DMS53 (cell line): ENCODE measurements around the gene KCNIP3.
"Not testable (repeated sequence)": the region's sequence is repeated elsewhere in the genome, so short reads cannot be mapped to it uniquely, and the experiment has no call there.

Experiments used
- DNase-seq: peaks from one replicate; lab custom pipeline; 2025; lab: John Stamatoyannopoulos, UW

Gene KCNIP3

GRCh38 chr2:95383635-95384027, 86.5 kb downstream of the KCNIP3 start:
- DNase-seq, result no peak

DNA sequence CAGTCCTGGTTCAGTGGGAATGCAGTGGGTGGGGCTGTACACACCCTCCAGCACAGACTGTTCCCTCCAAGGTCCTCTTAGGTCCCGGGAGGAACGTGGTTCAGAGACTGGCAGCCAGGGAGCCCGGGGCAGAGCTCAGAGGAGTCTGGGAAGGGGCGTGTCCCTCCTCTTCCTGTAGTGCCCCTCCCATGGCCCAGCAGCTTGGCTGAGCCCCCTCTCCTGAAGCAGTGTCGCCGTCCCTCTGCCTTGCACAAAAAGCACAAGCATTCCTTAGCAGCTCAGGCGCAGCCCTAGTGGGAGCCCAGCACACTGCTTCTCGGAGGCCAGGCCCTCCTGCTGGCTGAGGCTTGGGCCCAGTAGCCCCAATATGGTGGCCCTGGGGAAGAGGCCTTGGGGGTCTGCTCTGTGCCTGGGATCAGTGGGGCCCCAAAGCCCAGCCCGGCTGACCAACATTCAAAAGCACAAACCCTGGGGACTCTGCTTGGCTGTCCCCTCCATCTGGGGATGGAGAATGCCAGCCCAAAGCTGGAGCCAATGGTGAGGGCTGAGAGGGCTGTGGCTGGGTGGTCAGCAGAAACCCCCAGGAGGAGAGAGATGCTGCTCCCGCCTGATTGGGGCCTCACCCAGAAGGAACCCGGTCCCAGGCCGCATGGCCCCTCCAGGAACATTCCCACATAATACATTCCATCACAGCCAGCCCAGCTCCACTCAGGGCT, 87.9 kb downstream of the KCNIP3 start:
- no peak for DNase-seq

DNA sequence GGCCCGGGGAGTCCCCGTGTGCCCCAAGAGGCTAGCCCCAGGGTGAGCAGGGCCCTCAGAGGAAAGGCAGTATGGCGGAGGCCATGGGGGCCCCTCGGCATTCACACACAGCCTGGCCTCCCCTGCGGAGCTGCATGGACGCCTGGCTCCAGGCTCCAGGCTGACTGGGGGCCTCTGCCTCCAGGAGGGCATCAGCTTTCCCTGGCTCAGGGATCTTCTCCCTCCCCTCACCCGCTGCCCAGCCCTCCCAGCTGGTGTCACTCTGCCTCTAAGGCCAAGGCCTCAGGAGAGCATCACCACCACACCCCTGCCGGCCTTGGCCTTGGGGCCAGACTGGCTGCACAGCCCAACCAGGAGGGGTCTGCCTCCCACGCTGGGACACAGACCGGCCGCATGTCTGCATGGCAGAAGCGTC, 88.4 kb downstream of the KCNIP3 start:
- no peak for DNase-seq

DNA sequence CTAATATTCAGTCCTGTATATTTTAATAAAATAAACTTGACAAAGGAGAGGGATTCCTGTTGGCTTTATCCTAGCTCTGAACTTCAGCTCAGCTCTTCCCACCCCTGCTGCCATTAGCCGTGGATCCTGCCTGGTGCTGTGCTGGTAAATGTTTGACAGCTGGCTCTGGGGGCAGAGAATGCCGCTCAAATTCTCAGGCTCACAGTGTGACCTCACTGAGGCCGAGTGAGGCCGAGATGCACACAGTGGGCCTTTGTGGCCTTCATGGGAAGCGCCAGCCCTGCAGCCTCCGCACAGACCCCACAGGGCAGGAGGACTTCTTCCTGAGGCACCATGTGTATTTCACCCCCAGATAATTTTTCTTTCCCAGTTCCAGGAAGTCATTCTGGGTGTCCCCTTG, 88.9 kb downstream of the KCNIP3 start:
- DNase-seq, result no peak

GRCh38 chr2:95387358-95387757, 90.2 kb downstream of the KCNIP3 start:
- DNase-seq, result no peak

DNA sequence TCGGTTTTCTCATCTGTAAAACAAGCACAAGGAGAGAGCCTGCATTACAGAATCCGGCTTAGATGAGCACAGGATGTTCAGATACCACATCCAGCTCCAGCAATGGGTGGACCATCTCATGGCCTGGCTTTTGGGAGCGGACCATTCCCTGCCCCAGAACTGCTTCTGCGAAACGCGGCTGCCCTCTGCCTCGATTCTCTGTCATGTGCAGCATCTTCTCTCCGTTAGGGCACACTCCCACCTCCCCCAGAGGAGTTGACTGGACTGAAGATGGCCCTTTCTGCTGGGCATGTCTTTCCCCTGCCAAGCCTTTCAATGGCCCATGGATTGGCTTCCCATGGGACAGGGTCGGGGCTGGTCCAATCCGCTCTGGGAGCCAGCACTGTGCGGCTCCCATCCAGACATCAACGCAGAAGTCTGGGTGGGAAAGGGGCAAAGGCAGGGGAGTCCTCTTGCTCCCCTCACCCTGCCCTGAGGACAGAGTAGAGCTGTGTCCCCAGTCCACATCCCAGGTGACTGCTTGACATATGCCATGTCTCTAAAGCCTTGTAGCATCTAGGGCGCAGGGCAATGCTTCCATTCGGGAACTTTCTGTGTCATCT, 91.0 kb downstream of the KCNIP3 start:
- no peak for DNase-seq

DNA sequence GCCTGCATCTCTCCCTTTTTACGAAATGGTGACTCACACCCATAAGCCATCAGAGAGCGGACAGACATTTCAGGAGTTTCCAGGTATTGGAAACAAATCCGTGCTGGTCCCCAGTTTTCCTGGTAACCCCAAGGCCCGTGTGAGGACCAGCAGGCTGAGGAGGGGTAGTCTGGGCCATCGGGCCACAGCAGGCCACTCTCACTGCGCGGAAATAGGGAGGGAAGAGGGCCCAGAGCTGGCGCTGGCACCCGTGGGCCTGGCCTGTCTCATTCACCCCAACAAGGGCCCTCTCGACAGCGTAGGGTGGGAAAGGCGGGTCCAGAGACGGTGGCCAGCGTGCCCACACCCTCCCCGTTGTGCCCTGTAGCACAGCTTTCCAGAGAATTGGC, 91.7 kb downstream of the KCNIP3 start:
- DNase-seq, result peak; percentile 70

- peak; percentile 87 for DNase-seq
Measured at GRCh38 chr2:95389245-95390119, 92.3 kb downstream of the KCNIP3 start.

- peak; percentile 40 for DNase-seq
Measured at GRCh38 chr2:95390272-95390880, 93.2 kb downstream of the KCNIP3 start.

- no peak for DNase-seq
Measured at GRCh38 chr2:95390881-95391321, 93.8 kb downstream of the KCNIP3 start.

- DNase-seq, result no peak
Measured at GRCh38 chr2:95391641-95392310, 94.6 kb downstream of the KCNIP3 start.

DNA sequence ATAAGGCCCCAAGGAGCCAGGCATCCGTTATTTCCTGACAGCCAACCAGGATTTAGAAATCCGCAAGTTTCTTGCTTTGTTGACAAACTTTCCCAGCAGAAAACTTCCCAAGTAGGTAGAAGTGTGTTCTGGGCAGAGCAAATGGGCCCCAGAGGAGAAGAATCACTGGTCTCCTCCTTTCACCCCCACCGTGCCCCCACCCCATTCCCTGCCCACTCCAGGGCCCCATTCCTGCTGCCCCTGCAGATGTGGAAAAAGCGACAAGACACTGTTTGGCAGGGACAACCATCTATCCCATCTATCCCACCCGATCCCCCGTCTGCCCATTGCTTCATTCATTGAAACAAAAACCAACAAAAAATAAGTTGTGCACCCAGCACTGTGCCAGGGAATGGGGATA, 95.2 kb downstream of the KCNIP3 start:
- no peak for DNase-seq

DNA sequence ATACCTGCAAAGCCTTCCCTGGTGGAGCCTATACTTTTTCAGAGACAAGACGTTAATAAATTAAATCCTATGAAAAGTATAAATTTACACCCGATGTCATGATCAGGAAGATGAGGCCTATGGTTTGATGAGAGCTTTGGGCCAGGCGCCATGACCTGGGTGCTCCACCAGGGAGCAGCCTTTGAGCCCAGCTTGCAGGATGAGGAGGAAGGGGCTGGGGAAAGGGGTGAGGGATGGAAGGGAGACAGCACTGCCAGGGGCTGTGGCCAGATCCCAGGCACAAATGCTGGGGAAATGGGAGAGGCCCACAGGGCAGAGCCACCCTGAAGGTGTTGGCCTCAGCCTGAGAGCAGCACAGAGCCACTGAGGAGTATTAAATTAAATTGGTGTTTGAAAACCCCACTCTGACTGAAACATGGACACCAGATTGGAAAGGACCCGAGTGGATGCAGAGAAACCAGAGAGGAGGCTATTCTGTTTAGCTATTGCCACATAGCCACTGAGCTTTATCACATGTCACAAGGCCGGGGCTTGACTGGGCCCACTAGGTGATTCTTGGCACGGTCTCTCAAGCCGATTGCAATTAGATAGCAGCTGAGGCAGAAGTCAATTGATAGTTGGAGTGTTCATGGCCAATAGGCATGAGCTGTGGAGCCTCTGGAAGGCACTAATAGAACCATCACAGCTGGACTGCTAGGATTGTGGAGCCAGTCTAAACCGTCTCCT, 95.7 kb downstream of the KCNIP3 start:
- peak; percentile 31 for DNase-seq

DNA sequence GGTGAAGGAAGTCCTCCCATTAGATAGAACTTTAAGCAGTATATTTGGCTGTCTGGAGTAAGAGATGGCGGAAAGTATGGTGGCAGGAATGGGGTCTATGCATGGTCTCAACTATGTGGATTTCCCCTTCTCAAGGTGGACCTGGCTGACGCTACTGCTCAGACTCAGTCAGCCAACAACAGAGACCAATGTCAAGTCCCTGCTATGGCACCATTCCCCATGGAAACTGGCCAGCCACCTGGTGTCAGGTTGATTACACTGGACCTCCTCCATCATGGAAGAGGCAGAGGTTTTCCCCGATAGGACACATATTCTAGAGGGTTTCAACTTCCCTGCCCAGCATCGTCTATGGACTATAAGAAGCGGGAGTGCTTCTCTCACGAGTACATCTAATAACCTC, 96.8 kb downstream of the KCNIP3 start:
- DNase-seq, result no peak

DNA sequence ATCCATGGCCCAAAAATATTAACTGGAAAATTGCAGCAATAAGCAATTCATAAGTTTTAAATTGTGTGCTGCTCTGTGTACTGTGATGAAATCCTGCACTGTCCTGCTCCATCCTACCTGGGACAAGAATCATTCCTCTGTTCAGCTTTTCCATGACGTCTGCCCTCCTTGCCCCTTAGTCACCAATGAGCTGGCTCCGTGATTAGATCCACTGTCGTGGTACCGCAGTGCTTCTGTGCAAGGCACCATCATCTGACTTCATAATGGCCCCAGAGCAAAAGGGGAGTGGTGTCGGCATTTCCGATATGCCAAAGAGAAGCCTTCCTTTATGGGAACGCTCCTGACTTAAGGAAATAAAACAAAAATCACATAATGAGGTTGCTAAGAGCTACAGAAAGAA, 101.9 kb downstream of the KCNIP3 start:
- DNase-seq, result no peak

GRCh38 chr2:95401480-95401879, 104.3 kb downstream of the KCNIP3 start:
- no peak for DNase-seq

GRCh38 chr2:95402004-95402369, 104.8 kb downstream of the KCNIP3 start:
- DNase-seq, result peak; percentile 77

- peak; percentile 99 for DNase-seq
Measured at GRCh38 chr2:95402370-95403203, 105.4 kb downstream of the KCNIP3 start, which contains the start of gene FAHD2A. Gene FAHD2A (plus strand): TSS chr2:95402708. CDS start chr2:95405559, 2,851 bp downstream.

DNA sequence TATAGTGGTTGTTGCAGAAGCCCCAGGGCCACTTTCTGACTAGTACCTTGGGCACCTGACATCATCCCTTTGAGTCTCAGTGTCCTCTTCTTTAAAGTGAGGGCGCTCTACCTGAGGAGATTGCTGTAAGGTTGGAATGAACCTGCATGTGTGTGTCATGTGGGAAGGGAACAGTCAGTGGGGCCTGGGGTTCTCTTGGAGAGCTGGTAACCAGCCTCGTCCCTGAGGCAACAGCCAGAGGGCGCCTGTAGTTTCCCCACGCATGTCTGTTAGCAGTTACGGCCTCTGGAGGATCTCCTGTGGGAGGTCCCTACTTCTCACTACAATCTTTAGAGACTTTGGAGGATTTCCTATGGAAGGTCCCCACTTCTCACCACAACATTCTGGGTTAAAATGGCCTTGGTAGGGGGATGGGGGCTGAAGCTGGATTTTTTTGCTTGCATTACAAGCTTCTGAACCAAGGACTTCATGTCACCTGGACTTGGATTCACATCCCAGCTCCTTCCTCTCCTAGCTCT, 106.1 kb downstream of the KCNIP3 start:
- peak; percentile 86 for DNase-seq

- DNase-seq, result not testable (repeated sequence)
Measured at GRCh38 chr2:95403824-95404223, 106.7 kb downstream of the KCNIP3 start.
